ENCODE results near the gene VWF.

VWF gene

DNA sequence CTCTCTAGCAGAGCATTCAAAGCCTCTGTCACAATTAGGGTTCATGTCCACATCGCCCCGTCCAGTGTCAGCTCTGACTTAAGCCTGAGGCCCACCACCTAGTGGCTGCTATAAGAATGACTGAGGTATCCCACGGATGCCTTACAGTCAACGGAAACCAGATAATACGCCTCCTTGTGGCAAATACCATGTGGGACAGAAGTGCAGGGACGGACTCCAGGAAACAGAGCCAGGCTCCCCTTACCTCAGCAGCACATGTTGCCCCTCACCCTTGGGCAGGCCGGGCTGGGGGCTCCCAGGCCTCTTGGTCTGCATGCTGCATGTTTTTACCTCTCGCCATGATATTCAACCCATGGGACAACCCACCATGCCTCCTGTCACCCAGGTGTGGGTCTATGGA is 86.3 kb downstream of the VWF start:
- H3K4me3 ChIP-seq (ENCODE audit: insufficient read length, low read depth) = no peak overlapping the region
- H3K9ac ChIP-seq (ENCODE audit: insufficient read length, low read depth) = no peak overlapping the region
- peaks cover 12% of the 10 kb centered on the region for H3K4me1 ChIP-seq (ENCODE audit: insufficient read depth, insufficient read length)
- peak; percentile 100 for DNase-seq (ENCODE audit: low read depth, low spot score)
- TF ChIP-seq YY1 (IDR thresholded peaks at IDR 0.05; ENCODE audit: insufficient read depth, insufficient read length) = no peak
- no peak for TF ChIP-seq SUZ12 (IDR thresholded peaks at IDR 0.05; ENCODE audit: extremely low read depth, insufficient read depth, insufficient read length)
- no peak for TF ChIP-seq ZNF274 (IDR thresholded peaks at IDR 0.05; ENCODE audit: low read depth, low read length)
- H3K9me3 ChIP-seq (ENCODE audit: insufficient read depth, low read length) = no peaks in the 10 kb centered on the region
- no peaks in the 10 kb centered on the region for H3K36me3 ChIP-seq (ENCODE audit: insufficient read depth, insufficient read length, low read length)
- no peaks in the 10 kb centered on the region for H3K27me3 ChIP-seq (ENCODE audit: insufficient read depth, insufficient read length)

DNA sequence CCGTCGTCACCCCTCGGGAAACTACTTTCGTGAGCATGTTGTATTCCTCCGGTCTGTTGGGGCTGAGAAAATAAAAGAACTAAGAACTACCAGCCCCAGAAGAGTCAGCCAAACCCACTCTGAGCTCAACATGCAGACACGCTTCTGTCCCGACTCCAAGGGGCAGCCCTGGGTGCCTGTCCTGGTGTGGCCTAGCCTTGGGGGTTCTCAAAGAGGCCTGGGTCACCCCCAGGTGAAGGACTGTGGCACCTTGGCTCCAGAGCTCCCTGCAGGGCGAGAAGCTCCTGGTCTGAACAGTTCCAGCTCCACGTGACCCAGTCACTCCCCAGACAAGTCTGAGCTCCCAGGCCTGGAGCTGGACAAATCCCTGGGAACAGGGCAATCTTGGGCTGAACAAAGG is 87.0 kb downstream of the VWF start:
- DNase-seq (ENCODE audit: low read depth, low spot score) = no peak
- no peaks in the 10 kb centered on the region for H3K36me3 ChIP-seq (ENCODE audit: insufficient read depth, insufficient read length, low read length)
- TF ChIP-seq SUZ12 (IDR thresholded peaks at IDR 0.05; ENCODE audit: extremely low read depth, insufficient read depth, insufficient read length) = no peak
- no peak for TF ChIP-seq YY1 (IDR thresholded peaks at IDR 0.05; ENCODE audit: insufficient read depth, insufficient read length)
- no peak for TF ChIP-seq ZNF274 (IDR thresholded peaks at IDR 0.05; ENCODE audit: low read depth, low read length)
- no peak overlapping the region for H3K4me3 ChIP-seq (ENCODE audit: insufficient read length, low read depth)
- H3K27me3 ChIP-seq (ENCODE audit: insufficient read depth, insufficient read length) = no peaks in the 10 kb centered on the region
- H3K9me3 ChIP-seq (ENCODE audit: insufficient read depth, low read length) = no peaks in the 10 kb centered on the region
- no peak overlapping the region for H3K9ac ChIP-seq (ENCODE audit: insufficient read length, low read depth)
- peaks cover 12% of the 10 kb centered on the region for H3K4me1 ChIP-seq (ENCODE audit: insufficient read depth, insufficient read length)

DNA sequence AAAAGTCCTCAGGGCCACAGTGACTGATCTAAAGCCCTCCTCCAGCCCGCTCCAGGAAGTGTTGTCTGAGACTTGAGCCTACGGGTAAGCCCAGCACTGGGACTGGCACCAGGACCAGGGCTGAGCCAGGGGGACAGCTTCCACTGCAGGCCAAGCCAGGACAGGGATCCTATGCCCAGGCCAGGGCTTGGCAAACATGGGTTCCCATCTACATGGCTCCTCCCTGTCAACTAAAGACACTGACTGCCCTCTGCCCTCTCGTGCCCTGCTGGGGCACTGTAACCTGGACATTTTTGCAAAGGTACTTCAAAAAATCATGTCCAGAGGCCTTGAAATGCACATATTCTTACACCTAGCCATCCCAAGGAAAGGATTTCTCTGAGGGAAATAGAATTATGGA is 88.0 kb downstream of the VWF start:
- DNase-seq (ENCODE audit: low read depth, low spot score) = no peak
- no peak for TF ChIP-seq YY1 (IDR thresholded peaks at IDR 0.05; ENCODE audit: insufficient read depth, insufficient read length)
- TF ChIP-seq SUZ12 (IDR thresholded peaks at IDR 0.05; ENCODE audit: extremely low read depth, insufficient read depth, insufficient read length) = no peak
- no peak for TF ChIP-seq ZNF274 (IDR thresholded peaks at IDR 0.05; ENCODE audit: low read depth, low read length)
- Histone ChIP-seq H3K4me3 (ENCODE audit: insufficient read length, low read depth) (no peak overlapping the region), H3K36me3 (ENCODE audit: insufficient read depth, insufficient read length, low read length) (no peaks in the 10 kb centered on the region), H3K27me3 (ENCODE audit: insufficient read depth, insufficient read length) (no peaks in the 10 kb centered on the region), H3K9ac (ENCODE audit: insufficient read length, low read depth) (no peak overlapping the region), H3K4me1 (ENCODE audit: insufficient read depth, insufficient read length) (peaks cover 12% of the 10 kb centered on the region), H3K9me3 (ENCODE audit: insufficient read depth, low read length) (no peaks in the 10 kb centered on the region)

DNA sequence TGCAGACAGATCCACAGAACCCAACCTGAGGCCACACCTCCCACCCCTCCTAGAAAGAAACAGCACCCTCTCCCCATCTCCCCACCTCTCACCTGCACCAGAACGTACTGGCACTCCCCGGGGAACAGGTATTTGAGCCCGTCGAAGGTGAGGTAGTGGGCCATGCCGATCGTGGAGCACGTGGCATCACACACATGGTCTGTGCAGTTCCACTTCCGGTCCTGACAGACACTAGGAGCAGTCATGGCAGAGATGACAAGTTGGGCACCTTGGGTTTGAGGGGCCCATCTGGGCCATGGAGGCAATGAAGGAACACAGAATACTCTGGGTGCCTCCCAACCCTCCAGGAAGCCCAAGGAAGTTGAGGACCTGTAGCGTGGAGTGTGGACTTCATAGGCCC is 89.9 kb downstream of the VWF start:
- H3K9me3 ChIP-seq (ENCODE audit: insufficient read depth, low read length) = no peaks in the 10 kb centered on the region
- H3K27me3 ChIP-seq (ENCODE audit: insufficient read depth, insufficient read length) = no peaks in the 10 kb centered on the region
- no peak for DNase-seq (ENCODE audit: low read depth, low spot score)
- H3K36me3 ChIP-seq (ENCODE audit: insufficient read depth, insufficient read length, low read length) = no peaks in the 10 kb centered on the region
- H3K4me3 ChIP-seq (ENCODE audit: insufficient read length, low read depth) = no peak overlapping the region
- TF ChIP-seq ZNF274 (IDR thresholded peaks at IDR 0.05; ENCODE audit: low read depth, low read length) (no peak), YY1 (IDR thresholded peaks at IDR 0.05; ENCODE audit: insufficient read depth, insufficient read length) (no peak), SUZ12 (IDR thresholded peaks at IDR 0.05; ENCODE audit: extremely low read depth, insufficient read depth, insufficient read length) (no peak)
- no peak overlapping the region for H3K9ac ChIP-seq (ENCODE audit: insufficient read length, low read depth)
- H3K4me1 ChIP-seq (ENCODE audit: insufficient read depth, insufficient read length) = peaks cover 5% of the 10 kb centered on the region

GRCh38 chr12:6033546-6033945 is 90.9 kb downstream of the VWF start:
- Histone ChIP-seq H3K4me1 (ENCODE audit: insufficient read depth, insufficient read length) (peaks cover 3% of the 10 kb centered on the region), H3K36me3 (ENCODE audit: insufficient read depth, insufficient read length, low read length) (no peaks in the 10 kb centered on the region), H3K27me3 (ENCODE audit: insufficient read depth, insufficient read length) (no peaks in the 10 kb centered on the region), H3K9me3 (ENCODE audit: insufficient read depth, low read length) (no peaks in the 10 kb centered on the region), H3K4me3 (ENCODE audit: insufficient read length, low read depth) (no peak overlapping the region), H3K9ac (ENCODE audit: insufficient read length, low read depth) (no peak overlapping the region)
- DNase-seq (ENCODE audit: low read depth, low spot score) = no peak
- no peak for TF ChIP-seq YY1 (IDR thresholded peaks at IDR 0.05; ENCODE audit: insufficient read depth, insufficient read length)
- no peak for TF ChIP-seq ZNF274 (IDR thresholded peaks at IDR 0.05; ENCODE audit: low read depth, low read length)
- TF ChIP-seq SUZ12 (IDR thresholded peaks at IDR 0.05; ENCODE audit: extremely low read depth, insufficient read depth, insufficient read length) = no peak

- no peaks in the 10 kb centered on the region for H3K27me3 ChIP-seq (ENCODE audit: insufficient read depth, insufficient read length)
- no peak for DNase-seq (ENCODE audit: low read depth, low spot score)
Measured at GRCh38 chr12:6032726-6033125, 91.7 kb downstream of the VWF start.

GRCh38 chr12:6031001-6031400 is 93.5 kb downstream of the VWF start:
- TF ChIP-seq ZNF274 (IDR thresholded peaks at IDR 0.05; ENCODE audit: low read depth, low read length) = no peak
- TF ChIP-seq YY1 (IDR thresholded peaks at IDR 0.05; ENCODE audit: insufficient read depth, insufficient read length) = no peak
- TF ChIP-seq SUZ12 (IDR thresholded peaks at IDR 0.05; ENCODE audit: extremely low read depth, insufficient read depth, insufficient read length) = no peak
- H3K9me3 ChIP-seq (ENCODE audit: insufficient read depth, low read length) = peaks cover 11% of the 10 kb centered on the region; the same call in 1 of the 2 replicates
- no peak for DNase-seq (ENCODE audit: low read depth, low spot score)
- H3K4me3 ChIP-seq (ENCODE audit: insufficient read length, low read depth) = no peak overlapping the region
- no peak overlapping the region for H3K9ac ChIP-seq (ENCODE audit: insufficient read length, low read depth)
- no peaks in the 10 kb centered on the region for H3K4me1 ChIP-seq (ENCODE audit: insufficient read depth, insufficient read length)
- H3K36me3 ChIP-seq (ENCODE audit: insufficient read depth, insufficient read length, low read length) = no peaks in the 10 kb centered on the region
- no peaks in the 10 kb centered on the region for H3K27me3 ChIP-seq (ENCODE audit: insufficient read depth, insufficient read length)

More at GRCh38 chr12:6032726-6033125, 91.7 kb downstream of the VWF start:
- H3K9ac ChIP-seq (ENCODE audit: insufficient read length, low read depth) = no peak overlapping the region
- no peaks in the 10 kb centered on the region for H3K36me3 ChIP-seq (ENCODE audit: insufficient read depth, insufficient read length, low read length)
- TF ChIP-seq SUZ12 (IDR thresholded peaks at IDR 0.05; ENCODE audit: extremely low read depth, insufficient read depth, insufficient read length) (no peak), YY1 (IDR thresholded peaks at IDR 0.05; ENCODE audit: insufficient read depth, insufficient read length) (no peak), ZNF274 (IDR thresholded peaks at IDR 0.05; ENCODE audit: low read depth, low read length) (no peak)
- H3K4me1 ChIP-seq (ENCODE audit: insufficient read depth, insufficient read length) = no peaks in the 10 kb centered on the region
- peaks cover 2% of the 10 kb centered on the region; the same call in 1 of the 2 replicates for H3K9me3 ChIP-seq (ENCODE audit: insufficient read depth, low read length)
- H3K4me3 ChIP-seq (ENCODE audit: insufficient read length, low read depth) = no peak overlapping the region
